ENCODE results near the gene CDX1. TPM values are rescaled to one million over a fixed set of nuclear protein-coding genes. Genes with fewer than 3 reads are reported as not detected.
"Not testable (repeated sequence)": the region's sequence is repeated elsewhere in the genome, so short reads cannot be mapped to it uniquely, and the experiment has no call there.

CDX1 gene
- total RNA-seq, 1 donor from 2014 or later = not detected

- TF ChIP-seq CTCF (IDR thresholded peaks at IDR 0.05; ENCODE audit: partially characterized antibody, unreplicated experiment) = no peak
- Mint-ChIP-seq H3K36me3 (ENCODE audit: unreplicated experiment) (no peaks in the 10 kb centered on the region), H3K27ac (ENCODE audit: unreplicated experiment) (no peak overlapping the region), H3K27me3 (ENCODE audit: unreplicated experiment) (peaks cover 2% of the 10 kb centered on the region), H3K9me3 (ENCODE audit: unreplicated experiment) (peaks cover 2% of the 10 kb centered on the region), H3K4me1 (ENCODE audit: low read depth, unreplicated experiment) (no peaks in the 10 kb centered on the region), H3K4me3 (ENCODE audit: unreplicated experiment) (no peak overlapping the region)
- no peak for DNase-seq
Observed at GRCh38 chr5:150227606-150228273, 61.2 kb downstream of the CDX1 start.

DNA sequence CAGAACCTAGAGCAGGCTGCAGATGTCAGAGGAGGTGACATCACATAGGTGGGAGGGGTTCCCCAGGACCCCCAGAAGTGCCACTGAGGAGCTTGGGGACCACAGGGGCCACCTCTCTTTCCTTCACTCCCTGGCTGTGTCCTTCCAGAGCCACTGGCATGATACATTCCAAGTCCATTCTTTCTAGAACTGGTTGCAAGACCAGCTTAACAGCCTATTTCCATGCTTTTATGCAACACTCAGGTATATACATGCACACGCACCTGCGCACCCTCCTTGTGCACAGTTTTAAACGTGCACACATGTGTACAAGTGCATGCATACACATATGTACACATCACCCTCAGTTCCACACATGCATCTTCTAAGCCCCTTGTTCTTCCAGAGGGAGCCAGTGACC, 63.0 kb downstream of the CDX1 start:
- no peak overlapping the region for H3K27ac Mint-ChIP-seq (ENCODE audit: unreplicated experiment)
- H3K4me3 Mint-ChIP-seq (ENCODE audit: unreplicated experiment) = no peak overlapping the region
- no peak for DNase-seq
- H3K27me3 Mint-ChIP-seq (ENCODE audit: unreplicated experiment) = peaks cover 2% of the 10 kb centered on the region
- peaks cover 2% of the 10 kb centered on the region for H3K9me3 Mint-ChIP-seq (ENCODE audit: unreplicated experiment)
- no peak for TF ChIP-seq CTCF (IDR thresholded peaks at IDR 0.05; ENCODE audit: partially characterized antibody, unreplicated experiment)
- peaks cover 1% of the 10 kb centered on the region for H3K4me1 Mint-ChIP-seq (ENCODE audit: low read depth, unreplicated experiment)
- H3K36me3 Mint-ChIP-seq (ENCODE audit: unreplicated experiment) = no peaks in the 10 kb centered on the region

DNA sequence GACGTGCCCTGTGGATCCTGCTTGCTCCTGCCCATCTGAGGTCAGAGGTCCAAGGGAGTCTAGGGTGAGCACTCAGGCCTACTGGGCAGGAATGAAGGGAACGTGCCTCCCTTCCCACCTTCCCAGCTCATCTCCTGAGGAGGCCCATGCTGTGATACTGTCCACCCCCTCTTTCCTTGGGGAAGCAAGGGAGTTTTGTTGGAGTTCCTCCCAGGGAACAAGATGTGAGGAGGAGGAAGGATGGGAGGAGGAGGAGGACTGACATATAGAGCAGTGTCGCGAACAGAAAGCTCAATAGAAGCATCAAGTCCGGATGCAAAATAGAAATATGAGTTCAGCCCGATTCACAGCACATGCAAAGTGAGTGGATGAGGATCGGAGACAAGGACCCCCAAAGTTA, 64.3 kb downstream of the CDX1 start:
- no peak overlapping the region for H3K4me3 Mint-ChIP-seq (ENCODE audit: unreplicated experiment)
- no peaks in the 10 kb centered on the region for H3K36me3 Mint-ChIP-seq (ENCODE audit: unreplicated experiment)
- peaks cover 14% of the 10 kb centered on the region for H3K4me1 Mint-ChIP-seq (ENCODE audit: low read depth, unreplicated experiment)
- H3K9me3 Mint-ChIP-seq (ENCODE audit: unreplicated experiment) = peaks cover 2% of the 10 kb centered on the region
- no peak for DNase-seq
- no peak overlapping the region for H3K27ac Mint-ChIP-seq (ENCODE audit: unreplicated experiment)
- no peak for TF ChIP-seq CTCF (IDR thresholded peaks at IDR 0.05; ENCODE audit: partially characterized antibody, unreplicated experiment)
- peaks cover 2% of the 10 kb centered on the region for H3K27me3 Mint-ChIP-seq (ENCODE audit: unreplicated experiment)

- not testable (repeated sequence) for DNase-seq; H3K4me3 Mint-ChIP-seq (ENCODE audit: unreplicated experiment); H3K27ac Mint-ChIP-seq (ENCODE audit: unreplicated experiment); H3K9me3 Mint-ChIP-seq (ENCODE audit: unreplicated experiment); H3K27me3 Mint-ChIP-seq (ENCODE audit: unreplicated experiment); H3K36me3 Mint-ChIP-seq (ENCODE audit: unreplicated experiment)
- H3K4me1 Mint-ChIP-seq (ENCODE audit: low read depth, unreplicated experiment) = peaks cover 17% of the 10 kb centered on the region
Observed at GRCh38 chr5:150233706-150234105, 67.1 kb downstream of the CDX1 start.

Other genes with a start within 250 kb of the CDX1 start
- gene PDE6A, start 222.0 kb upstream of the CDX1 start, total RNA-seq (ENCODE audit: unreplicated experiment) = not detected
- 4.7 TPM for gene SLC26A2, start 206.0 kb upstream of the CDX1 start, total RNA-seq (ENCODE audit: unreplicated experiment)
- gene TIGD6, start 166.1 kb upstream of the CDX1 start, total RNA-seq (ENCODE audit: unreplicated experiment) = 3.3 TPM
- 48.6 TPM for gene HMGXB3, start 166.0 kb upstream of the CDX1 start, total RNA-seq (ENCODE audit: unreplicated experiment)
- not detected for gene CSF1R, start 80.2 kb upstream of the CDX1 start, total RNA-seq (ENCODE audit: unreplicated experiment)
- 2.9 TPM for gene PDGFRB, start 10.9 kb upstream of the CDX1 start, total RNA-seq (ENCODE audit: unreplicated experiment)
- gene SLC6A7, start 23.3 kb downstream of the CDX1 start, total RNA-seq (ENCODE audit: unreplicated experiment) = not detected
- gene CAMK2A, start 123.0 kb downstream of the CDX1 start, total RNA-seq (ENCODE audit: unreplicated experiment) = 1.1 TPM
- gene ARSI, start 136.1 kb downstream of the CDX1 start, total RNA-seq (ENCODE audit: unreplicated experiment) = not detected
- gene TCOF1, start 190.9 kb downstream of the CDX1 start, total RNA-seq (ENCODE audit: unreplicated experiment) = 39.7 TPM
- gene CD74, start 246.1 kb downstream of the CDX1 start, total RNA-seq (ENCODE audit: unreplicated experiment) = 3.1 TPM

Measured in glutamatergic neuron (in vitro differentiated cells).